Nephron (organoid): ENCODE measurements around the gene ANTKMT.

Experiments used
- H3K27ac Mint-ChIP-seq, 3 experiments: 2 replicates each; pipeline ENCODE4 v1.8.0; 2020; ENCODE audit warnings: mixed read lengths in 3 of 3, mild to moderate bottlenecking in 2 of 3, moderate library complexity in 1 of 3
- H3K27me3 Mint-ChIP-seq: 2 replicates; pipeline ENCODE4 v1.8.0; 2021; ENCODE audit warnings: low read depth, mild to moderate bottlenecking, moderate library complexity, mixed read lengths
- H3K36me3 Mint-ChIP-seq: 2 replicates; pipeline ENCODE4 v1.8.0; 2020; ENCODE audit warnings: low read depth, mixed read lengths
- H3K4me1 Mint-ChIP-seq: 2 replicates; pipeline ENCODE4 v1.8.0; 2020; ENCODE audit warnings: mixed read lengths
- H3K4me3 Mint-ChIP-seq, 3 experiments: 2 replicates each; pipeline ENCODE4 v1.8.0; 2020; ENCODE audit warnings: mild to moderate bottlenecking in 3 of 3, mixed read lengths in 3 of 3, moderate library complexity in 2 of 3
- H3K9me3 Mint-ChIP-seq: 2 replicates; pipeline ENCODE4 v1.8.0; 2020; ENCODE audit warnings: mixed read lengths
- CTCF ChIP-seq, 3 experiments: fragments of 200-600 bp; sonication (generic); IDR thresholded peaks; one replicate each; pipeline ENCODE4 v1.5.0; 2021; ENCODE audit warnings: antibody characterized with exemption in 3 of 3; ENCODE audit not compliant: unreplicated experiment in 3 of 3

ANTKMT gene

GRCh38 chr16:761625-762513, 40.9 kb downstream of the ANTKMT start:
- Mint-ChIP-seq H3K4me3 (no peak overlapping the region), H3K9me3 (no peaks in the 10 kb centered on the region), H3K4me1 (peaks cover 4% of the 10 kb centered on the region), H3K27ac (no peak overlapping the region), H3K27me3 (no peaks in the 10 kb centered on the region), H3K36me3 (no peaks in the 10 kb centered on the region)
- TF ChIP-seq CTCF (IDR thresholded peaks at IDR 0.05; ENCODE audit: unreplicated experiment in 3 of 3): no peak

- H3K4me1 Mint-ChIP-seq: peaks cover 4% of the 10 kb centered on the region
- H3K36me3 Mint-ChIP-seq: no peaks in the 10 kb centered on the region
- no peak overlapping the region for H3K27ac Mint-ChIP-seq
- no peaks in the 10 kb centered on the region for H3K9me3 Mint-ChIP-seq
- H3K27me3 Mint-ChIP-seq: no peaks in the 10 kb centered on the region
- TF ChIP-seq CTCF (IDR thresholded peaks at IDR 0.05; ENCODE audit: unreplicated experiment in 3 of 3): no peak
- H3K4me3 Mint-ChIP-seq: no peak overlapping the region
Observed at GRCh38 chr16:762595-763268, 41.8 kb downstream of the ANTKMT start.

- TF ChIP-seq CTCF (IDR thresholded peaks at IDR 0.05; ENCODE audit: unreplicated experiment in 3 of 3): no peak
- Mint-ChIP-seq H3K9me3 (no peaks in the 10 kb centered on the region), H3K4me3 (no peak overlapping the region), H3K36me3 (no peaks in the 10 kb centered on the region), H3K27me3 (no peaks in the 10 kb centered on the region), H3K4me1 (peaks cover 4% of the 10 kb centered on the region), H3K27ac (no peak overlapping the region)
Observed at GRCh38 chr16:763369-764183, 42.6 kb downstream of the ANTKMT start.

- no peak overlapping the region for H3K27ac Mint-ChIP-seq
- H3K4me3 Mint-ChIP-seq: no peak overlapping the region
- H3K4me1 Mint-ChIP-seq: peaks cover 4% of the 10 kb centered on the region
- no peaks in the 10 kb centered on the region for H3K36me3 Mint-ChIP-seq
- no peaks in the 10 kb centered on the region for H3K27me3 Mint-ChIP-seq
- H3K9me3 Mint-ChIP-seq: no peaks in the 10 kb centered on the region
- TF ChIP-seq CTCF (IDR thresholded peaks at IDR 0.05; ENCODE audit: unreplicated experiment in 3 of 3): no peak
Observed at GRCh38 chr16:764184-764750, 43.3 kb downstream of the ANTKMT start.

- TF ChIP-seq CTCF (IDR thresholded peaks at IDR 0.05; ENCODE audit: unreplicated experiment in 3 of 3): no peak
- Mint-ChIP-seq H3K27ac (no peak overlapping the region), H3K4me1 (no peaks in the 10 kb centered on the region), H3K36me3 (no peaks in the 10 kb centered on the region), H3K9me3 (no peaks in the 10 kb centered on the region), H3K4me3 (no peak overlapping the region), H3K27me3 (no peaks in the 10 kb centered on the region)
Observed at GRCh38 chr16:764848-765487, 44.0 kb downstream of the ANTKMT start.
